ENCODE data around the gene CSDE1. TPM values are rescaled to one million over a fixed set of nuclear protein-coding genes. Genes with fewer than 3 reads are reported as not detected.

CSDE1 gene
- total RNA-seq, 1 donor from 2014 or later, result 414 TPM

DNA sequence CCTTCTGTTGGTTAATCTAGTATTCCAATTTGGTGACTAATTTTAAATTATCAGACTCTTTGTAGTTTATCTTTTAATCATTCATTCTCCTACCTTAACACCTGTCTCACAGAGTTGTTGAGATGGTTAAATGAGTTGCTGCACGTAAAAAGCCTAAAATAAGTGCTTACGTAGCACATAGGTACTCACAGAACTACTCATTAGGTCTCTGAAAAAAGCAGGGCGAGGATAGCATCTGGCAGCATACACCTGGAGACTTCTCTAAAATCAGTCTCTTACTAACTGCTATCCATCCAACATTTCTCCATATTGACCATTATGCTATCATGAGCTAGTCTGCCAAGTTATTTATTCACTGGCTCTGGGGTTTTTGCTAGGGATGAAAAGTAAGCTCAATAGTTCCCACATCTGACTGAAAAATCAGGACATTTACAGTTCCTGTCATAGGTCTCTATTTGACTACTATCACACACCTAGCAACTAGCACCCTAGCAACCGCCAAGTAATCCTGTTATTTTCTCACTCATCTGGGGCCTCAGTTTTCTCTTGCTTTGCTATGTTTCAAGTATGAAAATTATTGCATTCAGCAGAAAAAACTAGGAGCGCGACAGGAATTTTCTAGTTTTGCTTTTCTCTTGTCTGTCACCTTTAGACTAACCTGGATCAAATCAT is 11.2 kb downstream of the CSDE1 start:
- no peak for ATAC-seq

GRCh38 chr1:114745291-114745690 is 12.5 kb downstream of the CSDE1 start:
- ATAC-seq, result no peak

DNA sequence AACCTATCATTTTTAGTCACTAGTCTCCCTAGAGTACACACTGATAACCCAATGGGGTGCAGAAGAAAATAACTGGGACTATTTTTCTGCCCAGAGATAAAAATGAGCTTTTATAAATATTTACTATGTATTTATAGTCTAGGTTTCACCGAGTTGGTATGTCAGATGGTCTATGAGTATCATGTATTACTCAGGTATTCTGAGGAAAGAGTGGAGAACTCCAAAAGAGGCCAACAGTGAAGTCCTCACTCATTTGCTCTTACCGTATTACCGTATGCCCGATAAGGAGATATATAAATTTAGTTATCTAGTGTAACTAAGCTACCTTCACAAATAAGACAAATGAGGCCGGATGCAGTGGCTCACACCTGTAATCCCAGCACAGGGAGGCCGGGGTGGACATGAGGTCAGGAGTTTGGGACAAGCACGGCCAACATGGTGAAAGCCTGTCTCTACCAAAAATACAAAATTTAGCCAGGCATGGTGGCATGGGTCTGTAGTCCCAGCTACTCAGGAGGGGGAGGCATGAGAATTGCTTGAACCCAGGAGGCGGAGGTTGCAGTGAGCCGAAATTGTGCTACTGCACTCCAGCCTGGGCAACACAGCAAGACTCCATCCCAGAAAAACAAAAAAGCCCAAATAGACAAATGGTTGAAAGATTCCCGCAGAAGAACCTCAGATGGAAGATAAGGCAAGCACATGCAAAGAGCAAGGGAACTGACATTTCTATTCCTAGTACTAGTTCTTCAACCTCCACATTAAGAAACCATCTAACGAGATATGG is 15.6 kb downstream of the CSDE1 start:
- no peak for ATAC-seq

GRCh38 chr1:114740331-114740730 is 17.5 kb downstream of the CSDE1 start:
- ATAC-seq, result no peak

DNA sequence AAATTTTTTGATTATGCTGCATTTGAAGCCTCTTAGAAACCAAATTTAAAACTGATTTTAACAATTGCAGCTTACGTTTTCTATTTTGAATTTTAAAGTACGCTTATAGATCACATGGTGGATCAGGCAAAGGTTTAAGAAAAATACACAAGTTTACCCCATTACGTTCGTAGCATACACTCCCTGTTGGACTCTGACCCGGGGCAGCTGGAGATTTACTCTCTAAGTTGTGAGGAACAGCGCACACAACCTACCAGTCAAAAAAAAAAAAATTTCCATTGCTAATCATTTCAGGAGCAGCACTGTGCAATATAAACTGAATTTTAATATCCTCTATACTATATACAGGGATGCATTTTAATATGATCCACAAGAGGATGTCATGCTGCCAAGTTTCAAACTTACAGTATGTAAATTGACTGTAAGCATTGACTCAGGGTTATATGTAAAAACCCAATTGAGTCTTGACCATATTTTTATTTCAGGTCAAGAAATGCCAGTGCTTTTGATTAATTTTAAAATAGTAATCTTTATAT is 20.4 kb downstream of the CSDE1 start:
- no peak for ATAC-seq

- ATAC-seq, result no peak
Measured at GRCh38 chr1:114735479-114735878, 22.3 kb downstream of the CSDE1 start.

- no peak for ATAC-seq
Measured at GRCh38 chr1:114729782-114730181, 28.0 kb downstream of the CSDE1 start.

- ATAC-seq, result no peak
Measured at GRCh38 chr1:114728553-114728952, 29.2 kb downstream of the CSDE1 start.

DNA sequence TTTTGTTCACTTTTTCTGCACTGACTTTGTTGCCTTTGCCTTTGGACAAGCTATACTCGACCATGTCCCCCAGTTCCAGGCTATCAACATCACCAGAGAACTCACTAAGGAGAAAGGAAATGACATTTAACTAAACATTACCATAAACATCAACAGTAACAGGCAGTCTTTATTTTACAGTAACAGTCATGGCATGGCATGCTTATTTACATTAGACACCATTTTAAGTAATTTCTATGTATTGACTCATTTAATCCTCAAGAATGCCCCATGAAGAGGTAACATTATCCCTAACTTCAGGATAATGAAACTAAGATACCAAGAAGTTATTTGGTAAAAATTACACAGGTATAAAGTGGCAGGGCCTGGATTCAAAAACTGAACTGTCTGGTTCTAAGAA is 32.6 kb downstream of the CSDE1 start:
- ATAC-seq, result no peak

DNA sequence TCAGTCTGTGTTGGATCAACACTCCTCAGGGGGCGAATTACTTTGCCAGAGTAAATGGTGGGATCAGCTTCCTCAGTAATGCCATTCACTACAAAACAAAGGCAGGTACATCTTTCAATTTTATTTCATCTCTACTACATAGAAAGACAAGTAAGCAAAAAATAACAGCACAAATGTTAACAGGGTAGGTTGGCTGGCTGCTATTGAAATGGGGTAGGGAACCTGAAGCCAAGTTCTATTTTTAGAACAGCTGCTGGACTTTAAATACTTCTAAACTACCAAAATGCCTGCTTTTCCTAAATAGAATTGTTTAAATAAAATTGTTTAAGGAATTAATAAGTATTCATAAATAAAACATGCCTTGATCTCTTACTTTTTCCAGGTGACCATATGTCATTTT is 33.9 kb downstream of the CSDE1 start:
- ATAC-seq, result no peak

GRCh38 chr1:114723457-114723856 is 34.3 kb downstream of the CSDE1 start:
- no peak for ATAC-seq

- no peak for ATAC-seq
Measured at GRCh38 chr1:114720492-114720891, 37.3 kb downstream of the CSDE1 start.

GRCh38 chr1:114719424-114719787 is 38.4 kb downstream of the CSDE1 start:
- peak; percentile 51 for ATAC-seq

- ATAC-seq, result peak; percentile 44
Measured at GRCh38 chr1:114718661-114719423, 38.9 kb downstream of the CSDE1 start.

DNA sequence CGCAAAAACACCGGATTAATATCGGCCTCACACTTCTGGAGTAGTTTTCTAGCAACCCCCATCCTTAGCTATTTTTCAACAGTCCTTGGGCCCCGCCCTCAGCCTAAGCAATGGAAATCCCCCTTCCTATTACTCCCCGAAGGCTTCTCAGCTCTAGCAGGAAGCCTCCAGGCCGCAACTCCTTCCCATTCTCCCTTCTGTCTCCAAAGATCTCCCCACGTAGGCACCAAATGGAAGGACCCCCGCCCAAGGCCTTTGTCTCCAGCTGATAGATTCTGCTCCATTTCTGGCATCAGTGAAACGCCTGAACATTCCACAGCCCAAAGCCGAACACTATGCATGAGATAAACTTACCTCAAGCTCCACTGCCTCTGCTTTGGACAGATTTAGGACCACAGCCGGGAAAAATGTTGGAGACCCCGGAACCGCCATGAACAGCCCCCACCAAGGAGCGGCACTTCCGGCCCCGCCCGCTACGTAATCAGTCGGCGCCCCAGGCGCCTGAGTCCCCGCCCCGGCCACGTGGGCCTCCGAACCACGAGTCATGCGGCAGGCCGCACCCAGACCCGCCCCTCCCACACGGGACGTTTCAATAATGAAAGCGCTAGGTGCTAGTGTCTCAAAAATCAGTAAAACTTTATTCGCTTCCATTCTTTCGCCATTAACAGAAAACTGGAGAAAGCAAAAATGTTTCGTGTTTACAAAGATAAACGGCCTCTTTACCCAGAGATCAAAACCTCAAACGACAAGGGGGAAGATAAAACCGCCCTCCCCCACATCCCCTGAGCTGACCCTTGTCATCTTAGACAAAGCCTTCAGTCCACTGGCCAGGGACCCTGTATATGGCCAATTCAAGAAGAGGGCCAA is 41.2 kb downstream of the CSDE1 start, which contains the start of gene NRAS:
NRAS (minus strand) TSS at position 468 of the 867 bp plus-strand sequence. CDS start 611 bp downstream, outside the sequence.
- ATAC-seq, result peak; percentile 97

GRCh38 chr1:114715952-114716303 is 41.9 kb downstream of the CSDE1 start:
- peak; percentile 2 for ATAC-seq

DNA sequence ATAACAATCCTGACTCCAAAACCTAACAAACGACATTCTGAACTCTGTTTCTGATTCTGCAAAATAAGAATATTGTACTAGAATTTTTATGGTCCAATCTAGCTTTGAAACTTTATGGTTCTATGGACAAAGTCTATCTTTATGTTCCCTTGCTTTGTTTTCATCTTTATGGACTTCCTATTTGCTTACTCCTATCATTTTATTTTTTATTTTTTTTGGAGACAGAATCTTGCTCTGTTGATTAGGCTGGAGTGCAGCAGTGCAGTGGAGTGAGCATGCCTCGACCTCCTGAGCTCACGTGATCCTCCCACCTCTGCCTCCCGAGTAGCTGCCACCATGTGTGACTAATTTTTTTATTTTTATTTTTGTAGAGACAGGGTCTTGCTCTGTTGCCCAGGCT is 44.8 kb downstream of the CSDE1 start:
- no peak for ATAC-seq

GRCh38 chr1:114710360-114710759 is 47.4 kb downstream of the CSDE1 start:
- ATAC-seq, result no peak

- ATAC-seq, result no peak
Measured at GRCh38 chr1:114707604-114708003, 50.2 kb downstream of the CSDE1 start.

- no peak for ATAC-seq
Measured at GRCh38 chr1:114703242-114703641, 54.5 kb downstream of the CSDE1 start.

- no peak for ATAC-seq
Measured at GRCh38 chr1:114702737-114703136, 55.0 kb downstream of the CSDE1 start.

- no peak for ATAC-seq
Measured at GRCh38 chr1:114701931-114702330, 55.9 kb downstream of the CSDE1 start.
